ENCODE results near the gene GID4. TPM values are rescaled to one million over a fixed set of nuclear protein-coding genes. Genes with fewer than 3 reads are reported as not detected.

GID4 gene
- total and polyA plus RNA-seq, 8 donors: 3.2 to 18.1 (median 5.6) TPM

DNA sequence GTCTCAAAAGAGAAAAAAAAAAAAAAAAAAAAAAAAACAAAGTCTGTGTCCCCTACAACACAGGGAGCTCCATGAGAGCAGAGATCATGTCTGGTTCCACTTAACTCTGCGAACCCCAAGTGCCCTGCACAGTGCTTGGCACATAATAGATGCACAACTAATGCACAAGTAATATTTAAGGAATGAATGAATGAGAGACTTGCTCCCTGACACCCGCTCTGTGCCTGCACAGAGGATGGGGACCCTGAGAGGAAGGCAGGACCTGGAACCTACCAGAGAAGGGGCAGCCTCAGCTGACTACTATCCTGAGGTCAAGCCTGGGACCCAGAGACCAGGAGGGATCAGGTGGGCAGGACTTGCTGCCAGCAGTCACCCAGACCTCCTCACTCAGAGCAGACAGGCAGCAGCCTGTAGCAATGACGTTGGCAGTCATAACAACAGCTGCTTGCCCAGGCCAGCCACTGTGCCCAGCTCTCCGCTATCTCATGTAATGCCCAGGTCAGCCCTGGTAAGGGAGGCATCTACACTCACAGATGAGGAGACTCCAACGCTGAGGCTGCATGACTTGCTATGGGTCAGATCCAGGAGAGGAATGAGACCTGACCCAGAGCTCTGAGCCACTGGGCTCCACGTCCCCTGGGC lies 72.2 kb downstream of the GID4 start:
- TF ChIP-seq POLR2AphosphoS5 (IDR thresholded peaks at IDR 0.05) (no peak), EP300 (IDR thresholded peaks at IDR 0.05) (no peak), POLR2A (IDR thresholded peaks at IDR 0.05) (no peak)
- TF ChIP-seq, protein P1, sequence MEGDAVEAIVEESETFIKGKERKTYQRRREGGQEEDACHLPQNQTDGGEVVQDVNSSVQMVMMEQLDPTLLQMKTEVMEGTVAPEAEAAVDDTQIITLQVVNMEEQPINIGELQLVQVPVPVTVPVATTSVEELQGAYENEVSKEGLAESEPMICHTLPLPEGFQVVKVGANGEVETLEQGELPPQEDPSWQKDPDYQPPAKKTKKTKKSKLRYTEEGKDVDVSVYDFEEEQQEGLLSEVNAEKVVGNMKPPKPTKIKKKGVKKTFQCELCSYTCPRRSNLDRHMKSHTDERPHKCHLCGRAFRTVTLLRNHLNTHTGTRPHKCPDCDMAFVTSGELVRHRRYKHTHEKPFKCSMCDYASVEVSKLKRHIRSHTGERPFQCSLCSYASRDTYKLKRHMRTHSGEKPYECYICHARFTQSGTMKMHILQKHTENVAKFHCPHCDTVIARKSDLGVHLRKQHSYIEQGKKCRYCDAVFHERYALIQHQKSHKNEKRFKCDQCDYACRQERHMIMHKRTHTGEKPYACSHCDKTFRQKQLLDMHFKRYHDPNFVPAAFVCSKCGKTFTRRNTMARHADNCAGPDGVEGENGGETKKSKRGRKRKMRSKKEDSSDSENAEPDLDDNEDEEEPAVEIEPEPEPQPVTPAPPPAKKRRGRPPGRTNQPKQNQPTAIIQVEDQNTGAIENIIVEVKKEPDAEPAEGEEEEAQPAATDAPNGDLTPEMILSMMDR (IDR thresholded peaks at IDR 0.05): no peak

DNA sequence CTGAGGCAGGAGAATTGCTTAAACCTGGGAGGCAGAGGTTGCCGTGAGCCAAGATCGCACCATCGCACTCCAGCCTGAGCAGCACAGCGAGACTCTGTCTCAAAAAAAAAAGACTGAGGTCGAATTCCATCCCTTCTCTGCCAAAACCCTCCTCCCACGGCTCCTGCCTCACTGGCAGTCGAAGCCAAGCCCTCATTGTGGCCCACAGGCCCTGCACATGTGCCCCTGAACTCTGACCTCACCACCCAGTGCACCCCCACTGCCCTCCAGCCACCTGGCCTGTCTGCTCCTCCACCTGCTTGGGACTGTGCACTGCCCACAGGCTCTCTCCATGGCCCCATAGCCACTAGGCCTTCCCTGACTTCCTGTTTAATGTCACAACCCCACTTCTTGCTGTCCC lies 76.3 kb downstream of the GID4 start:
- H3K36me3 ChIP-seq: no peaks in the 10 kb centered on the region
- DNase-seq: no peak
- intact Hi-C loops (cut with DNase I; ENCODE audit: low total_unique reads): no loop called here
- no peak overlapping the region for H3K27ac ChIP-seq
- no peak overlapping the region for H3K4me3 ChIP-seq
- peaks cover 0 to 14% (median 6%) of the 10 kb centered on the region in 4 donors for H3K9me3 ChIP-seq
- H3K4me1 ChIP-seq: no peaks in the 10 kb centered on the region
- 71 to 79% (median 73%) methylated on average over 7 of the region's 7 CpGs for WGBS, 5 donors
- peaks cover 0 to 5% (median 0%) of the 10 kb centered on the region in 3 donors for H3K27me3 ChIP-seq
- TF ChIP-seq POLR2AphosphoS5 (IDR thresholded peaks at IDR 0.05) (no peak), POLR2A (IDR thresholded peaks at IDR 0.05) (no peak), EP300 (IDR thresholded peaks at IDR 0.05) (no peak)
- TF ChIP-seq, protein P1 (IDR thresholded peaks at IDR 0.05): no peak

More for the DNA sequence above, 72.2 kb downstream of the GID4 start:
- WGBS, 5 donors: 65 to 79% (median 76%) methylated on average over 2 to 6 of the region's 6 CpGs
- Histone ChIP-seq H3K4me1 (no peaks in the 10 kb centered on the region), H3K36me3 (peaks cover 6 to 14% (median 13%) of the 10 kb centered on the region in 4 donors), H3K4me3 (no peak overlapping the region), H3K9me3 (no peaks in the 10 kb centered on the region), H3K27me3 (peaks cover 0 to 5% (median 0%) of the 10 kb centered on the region in 3 donors), H3K27ac (no peak overlapping the region)
- intact Hi-C loops (cut with DNase I; ENCODE audit: low total_unique reads): no loop called here
- DNase-seq: no peak

DNA sequence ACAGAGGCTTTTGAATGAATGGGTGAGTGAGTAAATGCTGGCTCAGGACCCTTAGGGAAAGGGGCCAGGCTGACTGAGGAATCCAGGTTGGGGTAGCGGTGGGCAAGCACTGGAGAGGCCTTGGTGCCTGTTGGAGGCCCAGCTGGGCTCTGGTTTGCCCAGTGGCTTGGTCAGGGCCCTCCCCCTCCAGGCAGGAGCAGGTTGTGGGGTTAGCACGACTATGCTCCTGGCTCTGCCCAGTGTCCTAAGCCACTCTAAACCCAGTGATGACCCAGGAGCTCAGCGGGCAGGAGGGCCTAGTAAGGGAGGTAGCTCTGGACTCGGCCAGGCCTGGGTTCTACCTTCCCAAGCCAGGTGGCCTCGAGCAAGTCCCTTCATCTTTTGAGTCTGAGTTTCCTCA lies 76.9 kb downstream of the GID4 start:
- no peak overlapping the region for H3K27ac ChIP-seq
- no peaks in the 10 kb centered on the region for H3K36me3 ChIP-seq
- WGBS, 5 donors: 72 to 93% (median 84%) methylated on average over 3 to 5 of the region's 5 CpGs
- intact Hi-C loops (cut with DNase I; ENCODE audit: low total_unique reads): no loop called here
- H3K27me3 ChIP-seq: peaks cover 0 to 5% (median 0%) of the 10 kb centered on the region in 3 donors
- TF ChIP-seq, protein P1 (IDR thresholded peaks at IDR 0.05): no peak
- TF ChIP-seq POLR2AphosphoS5 (IDR thresholded peaks at IDR 0.05) (no peak), EP300 (IDR thresholded peaks at IDR 0.05) (no peak), POLR2A (IDR thresholded peaks at IDR 0.05) (no peak)
- H3K4me1 ChIP-seq: no peaks in the 10 kb centered on the region
- DNase-seq: no peak
- H3K4me3 ChIP-seq: no peak overlapping the region
- peaks cover 0 to 14% (median 6%) of the 10 kb centered on the region in 4 donors for H3K9me3 ChIP-seq

DNA sequence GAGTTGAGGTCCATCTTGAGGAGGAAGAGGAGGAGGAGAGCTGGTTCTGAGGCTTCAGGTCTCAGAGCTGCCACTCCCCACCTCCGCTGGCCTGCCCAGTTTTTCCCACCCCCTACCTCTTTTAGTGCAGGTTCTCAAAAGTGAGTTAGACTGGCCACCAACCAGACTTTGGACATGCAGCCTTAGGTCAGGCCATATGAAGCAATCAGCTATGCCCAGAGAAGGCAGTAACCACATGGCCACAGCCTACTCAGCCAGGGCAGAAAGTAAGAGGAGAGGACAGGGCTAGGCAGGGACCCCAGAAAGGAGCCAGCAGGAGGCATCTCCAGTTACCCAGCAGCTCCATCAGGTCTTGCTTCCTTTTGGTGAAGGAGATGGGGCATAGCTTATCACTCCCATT lies 78.3 kb downstream of the GID4 start:
- TF ChIP-seq EP300 (IDR thresholded peaks at IDR 0.05): no peak
- no peak for TF ChIP-seq POLR2A (IDR thresholded peaks at IDR 0.05)
- no peak for TF ChIP-seq POLR2AphosphoS5 (IDR thresholded peaks at IDR 0.05)
- TF ChIP-seq, protein P1 (IDR thresholded peaks at IDR 0.05): no peak
- WGBS, 5 donors: 93 to 100% (median 95%) methylated on average over 1 of the region's 1 CpG
- Histone ChIP-seq H3K4me1 (no peaks in the 10 kb centered on the region), H3K4me3 (no peak overlapping the region), H3K27me3 (peaks cover 0 to 5% (median 0%) of the 10 kb centered on the region in 3 donors), H3K9me3 (peaks cover 0 to 14% (median 6%) of the 10 kb centered on the region in 4 donors), H3K36me3 (no peaks in the 10 kb centered on the region), H3K27ac (no peak overlapping the region)
- intact Hi-C loops (cut with DNase I; ENCODE audit: low total_unique reads): no loop called here
- no peak for DNase-seq

Other genes starting within 250 kb of the GID4 start
- 100 to 1,000 TPM in 3 of 5 donors, 10 to 100 TPM in 2; 18.9 to 207 (median 126) TPM for gene SREBF1, start 202.4 kb upstream of the GID4 start, total RNA-seq
- 10 to 100 TPM; 13.1 to 64.5 (median 17.2) TPM for gene SREBF1, start 202.4 kb upstream of the GID4 start, polyA plus RNA-seq
- gene TOM1L2, start 67.0 kb upstream of the GID4 start, total RNA-seq: 100 to 1,000 TPM in 1 of 5 donors, 10 to 100 TPM in 4; 33.8 to 154 (median 51.3) TPM
- 10 to 100 TPM; 13.3 to 24.2 (median 23.1) TPM for gene TOM1L2, start 67.0 kb upstream of the GID4 start, polyA plus RNA-seq
- 10 to 100 TPM in 1 of 5 donors, 1 to 10 TPM in 3, not detected in 1; 1.1 to 16.5 (median 2.2) TPM for gene DRC3, start 66.5 kb upstream of the GID4 start, total RNA-seq
- gene DRC3, start 66.5 kb upstream of the GID4 start, polyA plus RNA-seq: 1 to 10 TPM; 1.6 to 6.4 (median 1.7) TPM
- 100 to 1,000 TPM in 1 of 5 donors, 10 to 100 TPM in 2, 1 to 10 TPM in 2; 5.4 to 250 (median 17.6) TPM for gene ATPAF2, start 240 bp upstream of the GID4 start, total RNA-seq
- gene ATPAF2, start 240 bp upstream of the GID4 start, polyA plus RNA-seq: 10 to 100 TPM; 10.4 to 24.2 (median 20.6) TPM
- 10 to 100 TPM in 4 of 5 donors, 1 to 10 TPM in 1; 3.2 to 57.2 (median 41.4) TPM for gene DRG2, start 48.5 kb downstream of the GID4 start, total RNA-seq
- 10 to 100 TPM; 28.8 to 42.5 (median 34.1) TPM for gene DRG2, start 48.5 kb downstream of the GID4 start, polyA plus RNA-seq
- 10 to 100 TPM in 1 of 5 donors, under 1 TPM in 3, not detected in 1; 0.37 to 10.5 (median 0.65) TPM for gene MYO15A, start 69.3 kb downstream of the GID4 start, total RNA-seq
- 1 to 10 TPM in 1 of 3 donors, under 1 TPM in 2; 0.31 to 1.1 (median 0.50) TPM for gene MYO15A, start 69.3 kb downstream of the GID4 start, polyA plus RNA-seq
- gene ALKBH5, start 144.4 kb downstream of the GID4 start, total RNA-seq: 10 to 100 TPM; 38.8 to 66.7 (median 58.9) TPM
- gene ALKBH5, start 144.4 kb downstream of the GID4 start, polyA plus RNA-seq: 10 to 100 TPM; 32.8 to 41.1 (median 36.7) TPM
- 10 to 100 TPM in 4 of 5 donors, 1 to 10 TPM in 1; 5.8 to 19.7 (median 10.5) TPM for gene LLGL1, start 186.2 kb downstream of the GID4 start, total RNA-seq
- 1 to 10 TPM; 5.2 to 9.0 (median 5.5) TPM for gene LLGL1, start 186.2 kb downstream of the GID4 start, polyA plus RNA-seq
- gene FLII, start 219.3 kb downstream of the GID4 start, total RNA-seq: 100 to 1,000 TPM; 107 to 677 (median 423) TPM
- gene FLII, start 219.3 kb downstream of the GID4 start, polyA plus RNA-seq: 100 to 1,000 TPM; 114 to 237 (median 157) TPM
- gene MIEF2, start 221.3 kb downstream of the GID4 start, total RNA-seq: 100 to 1,000 TPM in 1 of 5 donors, 10 to 100 TPM in 3, 1 to 10 TPM in 1; 5.2 to 254 (median 12.5) TPM
- 1 to 10 TPM; 2.1 to 7.5 (median 2.9) TPM for gene MIEF2, start 221.3 kb downstream of the GID4 start, polyA plus RNA-seq